Mucosa of descending colon (tissue), 3 donors: ENCODE measurements around the gene FHL3. TPM values are rescaled to one million over a fixed set of nuclear protein-coding genes. Genes with fewer than 3 reads are reported as not detected.
A peak's percentile ranks its signal among the peaks of the same experiment; 100 is the strongest.
"Not testable (repeated sequence)": the region's sequence is repeated elsewhere in the genome, so short reads cannot be mapped to it uniquely, and the experiment has no call there.

ENCODE experiments used
- ATAC-seq: fragments of 200-7000 bp; cut with Tn5 transposase; one replicate; pipeline ENCODE4 v1.9.1; 2020; ENCODE audit warnings: mild to moderate bottlenecking, moderate library complexity
- DNase-seq, 3 donors: peaks; one replicate each; pipeline ENCODE4 v3.0.0-alpha.2; 2020
- H3K36me3 ChIP-seq: fragments of 200-600 bp; one replicate; pipeline ENCODE4 v1.8.0; 2021; ENCODE audit warnings: low read depth, mild to moderate bottlenecking
- H3K4me1 ChIP-seq: fragments of 200-600 bp; one replicate; pipeline ENCODE4 v1.8.0; 2021; ENCODE audit warnings: low read depth, mild to moderate bottlenecking
- H3K4me3 ChIP-seq: fragments of 200-600 bp; one replicate; pipeline ENCODE4 v1.8.0; 2021; ENCODE audit warnings: mild to moderate bottlenecking
- H3K9me3 ChIP-seq: fragments of 200-600 bp; one replicate; pipeline ENCODE4 v1.8.0; 2021; ENCODE audit warnings: mild to moderate bottlenecking
- CTCF ChIP-seq: fragments of 200-600 bp; IDR thresholded peaks from one replicate; pipeline ENCODE4 v1.8.0; 2022; ENCODE audit warnings: antibody characterized with exemption, mild to moderate bottlenecking
- intact Hi-C, 2 donors: fragments of 100-400 bp; cut with DNase I in 1 of 2; cut with micrococcal nuclease in 1 of 2; formaldehyde crosslinking; loops; one replicate each; pipeline versions ENCODE4 v1.11.0 to v1.11.1; 2022; cut with DNase I, micrococcal nuclease
- total RNA-seq, 3 donors: library from RNA; stranded (reverse); fragmentation: NEBNext Ultra II Directional in 2 of 3; extraction: Animal tissue kit (Norgen Biotek cat#: 25700) in 2 of 3; gene quantifications; one replicate each; pipeline versions ENCODE4 v1.2.1 to v1.2.4, GENCODE V29; 2021 to 2023
- donor health status: DM: no; HTN: no; CAD: no; lungs with moderate emphysema.
- donor health status: DM: no; HTN: no; CAD: no.
- donor health status: DM: no; HTN: yes; CAD: no.

FHL3 gene
- total RNA-seq, 3 donors from 2014 or later, result 2.0 to 34.1 (median 8.7) TPM

GRCh38 chr1:37994886-37995566 lies 10.3 kb downstream of the FHL3 start:
- H3K4me1 ChIP-seq, result peaks cover 22% of the 10 kb centered on the region
- ATAC-seq, result no peak
- H3K36me3 ChIP-seq, result no peaks in the 10 kb centered on the region
- no peak for TF ChIP-seq CTCF
- DNase-seq, result no peak
- intact Hi-C loops, result no loop called here
- no peak overlapping the region for H3K4me3 ChIP-seq
- no peaks in the 10 kb centered on the region for H3K9me3 ChIP-seq

- TF ChIP-seq CTCF, result no peak
- ATAC-seq, result peak; percentile 40
These were observed 15.9 kb downstream of the FHL3 start for GRCh38 chr1:37989361-37989930.

GRCh38 chr1:37987679-37988078 lies 17.6 kb downstream of the FHL3 start:
- ATAC-seq, result no peak

More at GRCh38 chr1:37989361-37989930, 15.9 kb downstream of the FHL3 start:
- H3K4me1 ChIP-seq, result peaks cover 17% of the 10 kb centered on the region
- intact Hi-C loops, result no loop called here
- H3K36me3 ChIP-seq, result peaks cover 4% of the 10 kb centered on the region
- H3K4me3 ChIP-seq, result peak overlapping the region; percentile 66
- peak; percentile 49 to 67 (median 50) for DNase-seq
- no peaks in the 10 kb centered on the region for H3K9me3 ChIP-seq

GRCh38 chr1:37983546-37983945 lies 21.8 kb downstream of the FHL3 start:
- H3K36me3 ChIP-seq, result peaks cover 12% of the 10 kb centered on the region
- no peak for TF ChIP-seq CTCF
- intact Hi-C loops, result no loop called here

More at GRCh38 chr1:37987679-37988078, 17.6 kb downstream of the FHL3 start:
- intact Hi-C loops, result no loop called here
- no peaks in the 10 kb centered on the region for H3K9me3 ChIP-seq
- no peak for TF ChIP-seq CTCF
- H3K4me1 ChIP-seq, result peaks cover 17% of the 10 kb centered on the region
- H3K4me3 ChIP-seq, result no peak overlapping the region
- DNase-seq, result no peak
- H3K36me3 ChIP-seq, result peaks cover 4% of the 10 kb centered on the region

DNA sequence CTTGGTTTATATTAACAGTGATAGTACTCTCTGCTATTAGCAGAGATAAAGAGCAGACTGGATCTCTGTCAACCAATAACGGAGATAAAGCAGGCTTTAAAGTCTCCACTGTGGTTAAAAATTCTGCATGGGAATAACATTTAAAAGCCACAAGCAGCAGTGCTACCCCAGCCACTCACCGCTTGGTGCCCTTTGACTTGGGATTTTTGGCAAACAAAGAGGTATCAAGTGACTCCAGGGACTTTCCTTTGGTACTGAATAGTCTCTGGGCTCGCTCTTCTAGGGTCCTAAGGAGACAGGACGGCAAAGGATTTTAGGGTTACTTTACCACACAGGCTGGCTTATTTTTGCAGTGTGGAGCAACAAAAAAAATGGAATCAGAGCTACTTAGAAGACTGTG lies 26.8 kb downstream of the FHL3 start:
- Histone ChIP-seq H3K9me3 (no peaks in the 10 kb centered on the region), H3K4me1 (no peaks in the 10 kb centered on the region), H3K36me3 (peaks cover 17% of the 10 kb centered on the region), H3K4me3 (no peak overlapping the region)
- intact Hi-C loops, result no loop called here
- ATAC-seq, result no peak
- TF ChIP-seq CTCF, result no peak
- no peak for DNase-seq

More at GRCh38 chr1:37983546-37983945, 21.8 kb downstream of the FHL3 start:
- Histone ChIP-seq H3K9me3 (no peaks in the 10 kb centered on the region), H3K4me3 (no peak overlapping the region), H3K4me1 (peaks cover 6% of the 10 kb centered on the region)
- ATAC-seq (no peak), DNase-seq (no peak)

DNA sequence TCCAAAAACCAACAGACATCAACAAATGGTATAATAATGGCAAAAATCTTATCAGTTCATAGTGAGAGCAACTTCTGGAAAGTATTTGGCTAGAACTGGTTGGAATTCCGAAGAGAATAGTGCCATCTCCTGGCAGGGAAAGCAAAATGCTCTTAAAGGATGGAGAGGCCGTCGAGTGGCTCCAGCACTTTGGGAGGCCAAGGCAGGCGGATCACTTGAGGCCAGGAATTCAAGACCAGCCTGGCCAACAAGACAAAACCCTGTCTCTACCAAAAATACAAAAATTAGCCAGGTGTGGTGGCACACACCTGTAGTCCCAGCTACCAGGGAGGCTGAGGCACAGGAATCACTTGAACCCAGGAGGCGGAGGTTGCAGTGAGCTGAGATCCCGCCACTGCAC lies 30.2 kb downstream of the FHL3 start:
- DNase-seq, result peak in 1 of 3 donors; percentile 41
- H3K36me3 ChIP-seq, result peaks cover 14% of the 10 kb centered on the region
- H3K4me3 ChIP-seq, H3K9me3 ChIP-seq, H3K4me1 ChIP-seq, intact Hi-C loops: not testable (repeated sequence)
- peak; percentile 74 for ATAC-seq
